GM21528 (cell line): ENCODE results near the gene TOM1L2.
"Not testable (repeated sequence)": the region's sequence is repeated elsewhere in the genome, so short reads cannot be mapped to it uniquely, and the experiment has no call there.

ENCODE experiments used
- ATAC-seq: cut with Tn5 transposase; IDR thresholded peaks from one replicate; pipeline ENCODE4 v1.9.1; 2021; ENCODE audit warnings: mild to moderate bottlenecking, moderate library complexity; ENCODE audit not compliant: unreplicated experiment, low FRiP score

The TOM1L2 gene

GRCh38 chr17:17995887-17996286 lies 23.7 kb upstream of the TOM1L2 start:
- not testable (repeated sequence) for ATAC-seq

GRCh38 chr17:17994271-17995069 lies 22.3 kb upstream of the TOM1L2 start:
- ATAC-seq, result no peak

GRCh38 chr17:17993852-17994251 lies 21.7 kb upstream of the TOM1L2 start:
- no peak for ATAC-seq

- ATAC-seq, result no peak
These were observed 21.2 kb upstream of the TOM1L2 start for GRCh38 chr17:17993366-17993765.

- ATAC-seq, result no peak
These were observed 18.1 kb upstream of the TOM1L2 start for GRCh38 chr17:17990282-17990681.

GRCh38 chr17:17989618-17990017 lies 17.4 kb upstream of the TOM1L2 start:
- no peak for ATAC-seq

- no peak for ATAC-seq
These were observed 16.9 kb upstream of the TOM1L2 start for GRCh38 chr17:17989081-17989480.

GRCh38 chr17:17988427-17988945 lies 16.3 kb upstream of the TOM1L2 start:
- ATAC-seq, result no peak

- no peak for ATAC-seq
These were observed 15.7 kb upstream of the TOM1L2 start for GRCh38 chr17:17987901-17988300.

GRCh38 chr17:17987187-17987896 lies 15.1 kb upstream of the TOM1L2 start:
- no peak for ATAC-seq

- ATAC-seq, result no peak
These were observed 13.4 kb upstream of the TOM1L2 start for GRCh38 chr17:17985555-17985954.

GRCh38 chr17:17985153-17985552 lies 13.0 kb upstream of the TOM1L2 start:
- no peak for ATAC-seq

GRCh38 chr17:17983776-17984175 lies 11.6 kb upstream of the TOM1L2 start:
- no peak for ATAC-seq

- no peak for ATAC-seq
These were observed 11.2 kb upstream of the TOM1L2 start for GRCh38 chr17:17983376-17983775.

- no peak for ATAC-seq
These were observed 10.6 kb upstream of the TOM1L2 start for GRCh38 chr17:17982801-17983200.

GRCh38 chr17:17981330-17981729 lies 9.1 kb upstream of the TOM1L2 start:
- no peak for ATAC-seq

GRCh38 chr17:17979778-17980177 lies 7.6 kb upstream of the TOM1L2 start:
- no peak for ATAC-seq

GRCh38 chr17:17978481-17979424 lies 6.6 kb upstream of the TOM1L2 start:
- ATAC-seq, result no peak

GRCh38 chr17:17976931-17977570 lies 4.9 kb upstream of the TOM1L2 start:
- ATAC-seq, result no peak

GRCh38 chr17:17975436-17975835 lies 3.2 kb upstream of the TOM1L2 start:
- no peak for ATAC-seq
